ENCODE results near the gene NLRP7.

NLRP7 gene

GRCh38 chr19:54893406-54893805, 53.9 kb downstream of the NLRP7 start:
- DNase-seq (ENCODE audit: extremely low read depth, low read depth) = no peak
- TF ChIP-seq, protein P1, sequence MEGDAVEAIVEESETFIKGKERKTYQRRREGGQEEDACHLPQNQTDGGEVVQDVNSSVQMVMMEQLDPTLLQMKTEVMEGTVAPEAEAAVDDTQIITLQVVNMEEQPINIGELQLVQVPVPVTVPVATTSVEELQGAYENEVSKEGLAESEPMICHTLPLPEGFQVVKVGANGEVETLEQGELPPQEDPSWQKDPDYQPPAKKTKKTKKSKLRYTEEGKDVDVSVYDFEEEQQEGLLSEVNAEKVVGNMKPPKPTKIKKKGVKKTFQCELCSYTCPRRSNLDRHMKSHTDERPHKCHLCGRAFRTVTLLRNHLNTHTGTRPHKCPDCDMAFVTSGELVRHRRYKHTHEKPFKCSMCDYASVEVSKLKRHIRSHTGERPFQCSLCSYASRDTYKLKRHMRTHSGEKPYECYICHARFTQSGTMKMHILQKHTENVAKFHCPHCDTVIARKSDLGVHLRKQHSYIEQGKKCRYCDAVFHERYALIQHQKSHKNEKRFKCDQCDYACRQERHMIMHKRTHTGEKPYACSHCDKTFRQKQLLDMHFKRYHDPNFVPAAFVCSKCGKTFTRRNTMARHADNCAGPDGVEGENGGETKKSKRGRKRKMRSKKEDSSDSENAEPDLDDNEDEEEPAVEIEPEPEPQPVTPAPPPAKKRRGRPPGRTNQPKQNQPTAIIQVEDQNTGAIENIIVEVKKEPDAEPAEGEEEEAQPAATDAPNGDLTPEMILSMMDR (IDR thresholded peaks at IDR 0.05; ENCODE audit: low read depth, low read length) = no peak

GRCh38 chr19:54889566-54889965, 57.8 kb downstream of the NLRP7 start:
- TF ChIP-seq, protein P1 (IDR thresholded peaks at IDR 0.05; ENCODE audit: low read depth, low read length) = no peak
- DNase-seq (ENCODE audit: extremely low read depth, low read depth) = no peak

DNA sequence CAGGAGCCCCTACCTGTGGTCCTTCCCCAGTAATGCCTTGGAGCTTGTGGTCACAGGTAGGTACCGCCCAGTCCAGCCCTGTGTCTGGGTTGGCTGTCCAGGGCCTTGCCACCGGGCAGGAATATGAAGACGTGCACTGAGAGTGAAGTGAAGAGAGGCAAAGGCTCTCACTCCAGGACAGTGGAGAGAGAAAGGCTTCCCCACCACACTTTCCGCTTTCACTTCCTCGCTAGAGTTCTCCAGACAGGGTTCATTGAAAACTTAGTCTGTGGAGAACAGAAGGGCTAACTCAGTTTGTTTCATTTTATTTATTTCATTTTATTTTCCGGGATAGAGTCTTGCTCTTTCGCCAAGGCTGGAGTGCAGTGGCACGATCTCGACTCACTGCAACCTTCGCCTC, 59.1 kb downstream of the NLRP7 start:
- TF ChIP-seq, protein P1 (IDR thresholded peaks at IDR 0.05; ENCODE audit: low read depth, low read length) = no peak
- no peak for DNase-seq (ENCODE audit: extremely low read depth, low read depth)

GRCh38 chr19:54883228-54883627, 64.1 kb downstream of the NLRP7 start:
- TF ChIP-seq, protein P1 (IDR thresholded peaks at IDR 0.05; ENCODE audit: low read depth, low read length) = no peak
- no peak for DNase-seq (ENCODE audit: extremely low read depth, low read depth)

DNA sequence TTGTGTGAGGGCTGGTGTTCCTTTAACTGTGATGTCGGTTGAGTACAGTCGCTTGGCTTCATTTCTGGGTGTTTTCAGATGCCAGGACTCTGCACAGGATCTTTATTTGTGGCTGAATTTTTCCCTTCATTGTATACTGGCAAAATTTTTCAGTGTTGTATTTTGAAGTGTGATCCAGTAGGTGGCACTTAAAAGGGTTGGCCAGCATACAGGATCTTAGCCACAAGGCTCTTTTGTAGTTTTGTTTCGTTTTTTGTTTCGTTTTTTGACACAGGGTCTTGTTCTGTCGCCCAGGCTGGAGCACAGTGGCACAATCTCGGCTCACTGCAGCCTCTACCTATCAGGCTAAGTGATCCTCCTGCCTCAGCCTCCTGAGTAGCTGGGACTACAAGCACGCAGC, 64.6 kb downstream of the NLRP7 start:
- no peak for DNase-seq (ENCODE audit: extremely low read depth, low read depth)
- TF ChIP-seq, protein P1 (IDR thresholded peaks at IDR 0.05; ENCODE audit: low read depth, low read length) = no peak

DNA sequence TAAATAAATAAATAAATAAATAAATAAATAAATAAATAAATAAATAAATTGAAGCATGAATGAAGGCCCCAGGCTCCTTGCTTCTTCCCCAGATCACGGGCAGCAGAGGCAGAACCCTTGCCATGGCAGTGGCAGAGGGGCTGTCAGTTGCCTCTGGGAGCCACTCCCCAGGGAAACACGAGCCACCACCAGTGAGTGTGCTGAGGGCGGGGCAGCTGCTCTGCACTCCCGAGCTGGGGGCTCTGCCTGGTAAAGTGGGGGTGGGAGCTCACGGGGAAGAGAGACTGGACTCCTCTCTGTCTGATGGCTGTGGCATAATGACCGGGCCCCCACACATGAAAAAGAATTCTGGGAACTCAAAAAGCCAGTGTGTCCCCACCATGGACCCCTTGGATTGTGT, 65.4 kb downstream of the NLRP7 start:
- DNase-seq (ENCODE audit: extremely low read depth, low read depth) = no peak
- TF ChIP-seq, protein P1 (IDR thresholded peaks at IDR 0.05; ENCODE audit: low read depth, low read length) = no peak

DNA sequence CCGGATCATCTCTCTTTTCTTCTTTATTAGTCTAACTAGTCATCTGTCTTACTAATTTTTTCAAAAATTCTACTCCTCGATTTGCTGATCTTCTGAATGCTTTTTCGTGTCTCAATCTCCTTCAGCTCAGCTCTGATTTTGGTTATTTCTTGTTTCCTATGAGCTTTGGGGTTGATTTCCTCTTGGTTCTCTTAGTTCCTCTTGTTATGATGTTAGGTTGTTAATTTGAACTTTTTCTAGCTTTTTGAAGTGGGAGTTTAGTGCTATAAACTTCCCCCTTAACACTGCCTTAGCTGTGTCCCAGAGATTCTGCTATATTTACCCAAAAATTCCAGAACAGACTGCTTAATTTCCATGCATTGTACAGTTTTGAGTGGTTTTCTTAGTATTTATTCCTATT, 69.9 kb downstream of the NLRP7 start:
- DNase-seq (ENCODE audit: extremely low read depth, low read depth) = no peak
- TF ChIP-seq, protein P1 (IDR thresholded peaks at IDR 0.05; ENCODE audit: low read depth, low read length) = no peak

All from AG09319 (cell line).